GM21367 (cell line): ENCODE data around the gene DTNA.

Experiments
- ATAC-seq: cut with Tn5 transposase; IDR thresholded peaks from one replicate; pipeline ENCODE4 v1.9.1; 2021; ENCODE audit not compliant: unreplicated experiment

Gene DTNA

GRCh38 chr18:34847408-34847807 lies 137.3 kb downstream of the DTNA start:
- ATAC-seq = no peak

DNA sequence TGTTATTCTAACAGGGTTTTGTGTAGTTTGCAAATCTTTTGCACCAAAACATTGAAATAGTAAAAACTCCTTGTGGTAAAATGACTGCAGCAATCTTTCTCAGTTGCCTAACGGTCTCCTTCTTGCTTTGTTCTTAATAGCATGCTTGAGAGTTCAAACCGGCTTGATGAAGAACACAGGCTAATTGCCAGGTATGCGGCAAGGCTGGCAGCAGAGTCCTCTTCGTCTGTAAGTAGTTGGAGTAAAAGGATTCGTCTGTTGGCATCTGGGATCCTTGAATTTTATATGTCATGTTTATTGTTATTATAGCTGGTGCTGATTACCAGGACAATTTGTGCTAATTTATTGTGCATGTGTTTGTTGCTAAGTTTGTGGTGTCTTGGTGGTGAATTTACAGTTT lies 138.1 kb downstream of the DTNA start:
- no peak for ATAC-seq

DNA sequence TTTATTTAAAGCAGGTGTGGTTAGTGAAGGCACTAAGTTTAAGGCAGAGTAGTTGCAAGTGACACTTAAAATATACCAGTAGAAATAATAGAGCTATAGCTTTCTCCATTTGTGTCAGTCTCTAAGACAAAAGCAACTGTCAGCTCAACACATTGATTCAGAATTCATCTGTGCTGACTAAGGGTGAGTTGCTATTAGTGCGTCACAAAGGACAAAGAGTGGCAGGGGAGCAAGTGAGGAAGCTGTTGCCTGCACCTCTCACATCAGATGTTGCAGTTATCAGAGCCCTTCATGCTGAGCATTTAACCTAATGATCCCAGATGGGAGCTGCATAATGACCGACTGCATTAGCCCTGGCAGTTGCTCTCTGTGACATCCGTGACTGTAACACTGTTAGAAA lies 138.6 kb downstream of the DTNA start:
- no peak for ATAC-seq

- ATAC-seq = no peak
Observed at GRCh38 chr18:34857320-34857719, 147.2 kb downstream of the DTNA start.

DNA sequence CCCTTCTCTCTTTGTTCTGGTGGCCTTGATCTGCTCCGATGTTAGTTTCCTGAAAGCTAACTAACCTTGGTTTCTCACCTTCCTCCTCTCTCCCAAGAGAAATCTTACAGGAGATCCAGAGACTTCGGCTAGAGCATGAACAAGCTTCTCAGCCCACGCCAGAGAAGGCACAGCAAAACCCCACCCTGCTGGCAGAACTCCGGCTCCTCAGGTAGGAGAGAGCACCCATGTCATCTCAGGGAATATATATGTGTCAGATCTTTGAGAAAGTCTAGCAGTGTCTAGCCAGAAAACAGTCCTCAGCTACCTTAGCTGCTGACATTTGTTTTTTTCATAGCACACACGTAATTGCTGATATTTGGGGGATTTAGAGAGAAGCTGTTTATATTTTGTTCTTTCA lies 148.1 kb downstream of the DTNA start:
- ATAC-seq = no peak

DNA sequence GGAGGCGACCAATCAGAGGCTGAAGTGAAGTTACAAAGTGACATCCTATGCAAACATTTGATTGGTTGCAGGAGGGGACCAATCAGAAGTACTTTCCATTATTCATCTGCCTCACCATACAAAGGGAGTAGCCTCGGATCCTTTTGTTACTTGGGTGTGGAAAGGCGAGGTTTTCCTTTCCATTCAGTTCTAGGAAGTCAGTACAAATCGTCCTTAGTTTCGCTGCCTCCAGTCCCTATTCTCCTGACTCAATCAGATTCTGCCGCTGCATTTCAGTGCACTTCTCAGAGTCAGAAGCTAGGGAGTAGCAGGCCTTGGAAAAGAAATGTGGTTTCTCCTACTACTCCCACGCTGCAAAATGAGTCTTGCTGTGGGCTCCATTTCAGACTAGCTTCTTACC lies 149.4 kb downstream of the DTNA start:
- ATAC-seq = no peak

- ATAC-seq = no peak
Observed at GRCh38 chr18:34862561-34862960, 152.5 kb downstream of the DTNA start.

DNA sequence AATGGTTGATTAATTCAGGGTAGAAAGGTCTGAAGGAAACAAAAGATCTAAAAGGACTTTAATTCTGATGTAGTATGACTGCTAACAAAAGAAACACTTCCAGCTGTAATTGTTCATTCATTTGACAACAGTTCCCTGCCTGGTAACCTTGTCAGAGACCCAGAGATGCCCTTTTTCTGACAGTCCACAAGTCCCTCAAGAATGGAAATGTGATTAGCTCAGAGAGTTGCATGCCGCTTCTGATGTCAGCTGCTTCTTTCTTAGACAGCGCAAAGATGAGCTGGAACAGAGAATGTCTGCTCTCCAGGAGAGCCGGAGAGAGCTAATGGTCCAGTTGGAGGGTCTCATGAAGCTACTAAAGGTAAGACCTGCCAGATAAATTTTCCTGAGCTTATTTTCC lies 153.6 kb downstream of the DTNA start:
- no peak for ATAC-seq

DNA sequence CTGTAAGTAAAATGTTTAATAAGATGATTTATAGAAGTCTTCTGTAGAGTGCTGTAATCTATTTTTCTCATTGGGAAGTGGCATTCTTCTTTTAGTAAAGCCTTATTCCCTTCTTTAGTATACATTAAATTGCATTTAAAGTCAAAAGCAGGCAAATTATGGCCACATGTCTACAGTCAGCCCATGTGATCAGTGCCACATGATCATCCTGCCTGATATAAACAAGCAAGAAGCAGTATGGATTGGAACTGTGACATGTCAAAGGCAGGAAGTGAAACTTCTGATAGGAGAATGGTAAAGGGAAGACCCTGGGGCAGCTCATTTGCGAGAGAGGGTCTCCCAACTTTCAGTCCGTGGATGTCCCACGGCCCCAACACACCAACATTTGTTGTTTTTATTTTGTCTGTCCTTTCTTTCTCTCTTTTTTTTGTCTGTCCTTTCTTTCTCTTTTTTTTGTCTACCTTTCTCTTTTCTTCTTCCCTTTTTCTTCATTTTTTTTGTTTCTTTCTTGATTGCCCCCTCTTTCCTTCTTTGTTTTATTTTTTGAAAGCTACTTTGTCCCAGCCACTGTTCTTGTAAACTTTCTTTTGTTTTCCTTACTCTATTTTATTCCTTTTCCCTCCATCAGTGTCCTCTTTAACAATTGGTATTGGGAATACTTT lies 154.9 kb downstream of the DTNA start:
- no peak for ATAC-seq

DNA sequence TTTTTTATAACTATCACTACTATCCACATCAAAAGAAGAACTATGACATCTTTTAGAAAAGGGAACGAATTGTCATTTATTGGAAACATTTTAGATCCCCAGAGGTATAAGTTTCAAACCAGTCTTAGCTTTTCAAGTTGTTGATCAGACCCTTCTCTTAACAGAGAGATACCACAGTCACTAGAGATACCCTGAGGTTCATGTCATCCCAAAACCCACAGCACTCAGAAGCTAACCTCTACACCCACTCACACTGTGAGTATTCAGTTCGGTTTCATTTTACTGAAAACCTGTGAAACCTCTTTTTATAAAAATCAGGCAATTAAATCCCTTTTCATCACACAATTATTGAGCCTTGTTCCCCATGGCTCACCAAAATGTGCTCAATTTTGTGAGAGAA lies 156.2 kb downstream of the DTNA start:
- no peak for ATAC-seq

DNA sequence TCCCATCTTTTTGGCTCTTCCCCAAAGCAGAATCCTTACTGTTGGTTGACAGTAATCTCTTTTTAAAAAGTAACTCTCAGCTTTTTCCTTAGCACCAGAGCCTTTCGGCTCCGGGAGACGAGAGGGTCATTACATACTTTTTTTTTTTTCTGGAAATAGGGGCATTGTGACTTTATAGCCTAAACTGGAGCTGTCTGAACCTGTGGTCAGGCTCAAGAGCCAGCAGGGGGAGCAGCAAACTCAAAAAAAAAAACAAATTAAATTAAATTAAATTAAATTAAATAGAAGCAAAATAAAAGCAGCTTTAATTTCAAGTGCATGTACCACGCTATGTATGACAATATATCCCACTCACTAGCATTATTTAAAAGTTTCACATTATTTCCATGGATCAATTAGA lies 156.6 kb downstream of the DTNA start:
- no peak for ATAC-seq

DNA sequence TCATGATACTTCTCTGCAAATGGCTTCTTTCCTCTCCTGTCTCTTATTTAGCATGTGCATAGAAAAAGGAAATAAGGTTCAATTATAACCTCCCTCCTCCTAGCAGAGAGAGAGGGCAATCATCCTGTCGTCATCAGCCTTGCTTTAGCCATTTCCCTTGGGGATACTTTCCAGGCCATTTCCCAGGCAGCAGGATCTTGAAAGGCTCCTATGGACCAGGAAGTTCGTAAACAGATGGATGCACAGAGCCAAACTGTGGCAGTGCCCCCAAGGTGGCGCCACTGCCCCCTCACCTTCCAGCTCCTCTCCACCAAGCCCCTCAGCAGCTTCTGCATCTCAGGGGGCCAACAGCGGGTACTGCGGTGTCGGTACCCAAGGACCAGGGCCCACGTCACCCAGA lies 157.4 kb downstream of the DTNA start:
- ATAC-seq = no peak

DNA sequence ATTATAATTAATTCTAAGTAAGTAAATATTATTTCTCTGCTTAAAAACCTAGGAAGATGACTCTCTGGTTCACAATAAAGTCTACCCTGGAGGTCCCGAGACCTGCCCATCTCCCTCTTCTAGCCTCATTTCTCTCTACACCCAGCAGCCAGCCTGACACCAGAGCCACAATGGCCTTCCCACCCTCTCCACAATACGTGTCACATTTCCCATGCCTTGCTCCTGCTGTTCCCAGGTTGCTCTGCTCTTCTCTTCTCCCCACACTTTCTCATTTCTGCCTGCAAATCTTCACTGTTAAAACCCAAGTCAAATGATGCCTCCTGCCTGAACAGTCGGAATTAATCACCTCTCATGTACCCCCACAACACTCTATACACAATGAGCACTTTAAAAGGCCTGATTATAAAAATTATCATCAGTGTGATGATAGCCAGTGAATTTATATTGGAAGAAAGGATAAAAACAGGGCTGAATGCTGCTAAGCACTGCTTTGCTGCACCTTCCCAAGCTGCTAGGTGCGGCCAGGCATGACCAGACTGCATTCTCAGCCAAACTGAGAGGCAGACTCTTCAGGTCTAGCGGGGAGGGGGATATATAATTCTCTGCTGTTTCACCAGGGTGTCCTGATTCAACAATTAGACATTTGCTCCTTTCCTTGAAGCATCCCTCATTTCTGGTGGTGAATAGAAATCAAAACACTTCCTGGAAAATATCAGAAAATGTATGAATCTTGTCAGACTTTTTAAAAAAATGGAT lies 160.6 kb downstream of the DTNA start:
- ATAC-seq = no peak

- no peak for ATAC-seq
Observed at GRCh38 chr18:34871435-34871834, 161.3 kb downstream of the DTNA start.

DNA sequence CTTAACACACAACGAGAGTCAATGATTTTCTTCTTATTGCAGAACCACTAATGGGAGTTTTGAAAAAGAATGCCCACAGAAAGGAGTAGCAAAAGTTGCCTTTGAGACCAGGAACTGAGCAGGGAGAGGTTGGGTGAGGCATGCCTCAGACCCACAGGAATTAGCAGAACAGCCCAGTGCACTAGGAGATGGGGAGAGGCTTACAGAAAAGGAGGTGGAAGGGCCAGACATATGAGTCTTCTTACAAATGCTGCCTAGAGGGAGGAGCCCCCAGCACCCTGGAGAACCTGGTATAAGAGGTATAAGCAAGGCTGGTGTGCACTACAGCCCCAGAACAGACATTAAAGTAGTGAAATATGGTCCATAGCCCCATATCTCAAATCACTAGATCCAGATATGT lies 162.0 kb downstream of the DTNA start:
- no peak for ATAC-seq

- ATAC-seq = no peak
Observed at GRCh38 chr18:34873986-34874580, 164.0 kb downstream of the DTNA start.

DNA sequence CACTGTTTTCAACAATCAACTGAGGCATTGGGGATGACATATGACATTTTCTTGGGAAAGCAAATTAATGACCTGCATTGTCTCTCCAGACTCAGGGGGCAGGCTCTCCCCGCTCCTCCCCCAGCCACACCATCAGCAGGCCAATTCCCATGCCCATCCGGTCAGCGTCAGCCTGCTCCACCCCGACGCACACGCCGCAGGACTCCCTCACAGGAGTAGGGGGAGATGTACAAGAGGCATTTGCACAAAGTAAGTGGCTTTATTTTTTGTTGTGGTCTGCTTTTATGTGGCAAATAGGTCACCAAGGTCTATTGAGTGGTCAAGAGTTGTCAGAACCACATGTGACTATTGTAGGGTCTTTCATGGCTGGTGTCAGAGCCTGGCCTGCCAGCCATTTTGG lies 165.1 kb downstream of the DTNA start:
- no peak for ATAC-seq

- ATAC-seq = no peak
Observed at GRCh38 chr18:34880403-34880802, 170.3 kb downstream of the DTNA start.

GRCh38 chr18:34880882-34881834 lies 171.1 kb downstream of the DTNA start:
- no peak for ATAC-seq

DNA sequence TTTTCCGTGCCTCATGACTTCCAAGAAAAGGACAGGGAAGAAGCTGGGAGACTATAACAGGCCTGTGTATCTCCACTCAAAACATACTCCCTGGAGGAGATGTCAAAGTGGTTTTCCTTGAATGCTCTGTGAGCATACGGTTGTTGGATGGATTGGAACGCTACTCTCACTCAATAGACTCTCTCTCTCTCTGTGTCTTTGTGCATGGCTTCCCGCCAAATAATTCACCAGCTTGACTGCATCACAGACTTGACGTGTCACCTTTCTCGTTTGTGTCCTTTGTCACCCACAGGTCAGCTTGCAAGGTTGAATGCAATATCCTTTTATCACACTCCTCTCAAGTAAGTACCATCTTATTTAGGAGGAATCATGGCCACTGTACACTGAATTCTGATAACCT lies 174.3 kb downstream of the DTNA start:
- no peak for ATAC-seq

- no peak for ATAC-seq
Observed at GRCh38 chr18:34886177-34886576, 176.1 kb downstream of the DTNA start.
